Natural killer cell (primary cell): Measurements from ENCODE around the gene DIP2C. TPM values are rescaled to one million over a fixed set of nuclear protein-coding genes. Genes with fewer than 3 reads are reported as not detected.

Experiments
- ATAC-seq, 3 donors: fragments of 150-1000 bp in 2 of 3; fragments of 200-7000 bp in 1 of 3; cut with Tn5 transposase; 1 replicate in 1 of 3; 2 replicates in 2 of 3; pipeline ENCODE4 v1.10.0; 2021; ENCODE audit warnings: mild to moderate bottlenecking in 2 of 3, moderate library complexity in 2 of 3
- DNase-seq, 2 donors: peaks; one replicate each; pipeline versions ENCODE4 v3.0.0 to v3.0.0-alpha.2; 2013 to 2021; ENCODE audit warnings: mixed read lengths in 1 of 2
- H3K27ac ChIP-seq: one replicate; pipeline ENCODE4 v1.5.1; 2013; ENCODE audit warnings: mild to moderate bottlenecking, low read length
- H3K27me3 ChIP-seq: one replicate; pipeline ENCODE4 v1.6.1; 2013; ENCODE audit warnings: low read length; ENCODE audit not compliant: control insufficient read depth, insufficient read depth
- H3K36me3 ChIP-seq: one replicate; pipeline ENCODE4 v1.6.1; 2013; ENCODE audit warnings: low read length; ENCODE audit not compliant: control insufficient read depth, insufficient read depth
- H3K4me1 ChIP-seq: one replicate; pipeline ENCODE4 v1.6.1; 2013; ENCODE audit warnings: low read length; ENCODE audit not compliant: control insufficient read depth, insufficient read depth
- H3K4me3 ChIP-seq: one replicate; pipeline ENCODE4 v1.5.1; 2013; ENCODE audit warnings: low read length
- H3K9me3 ChIP-seq: one replicate; pipeline ENCODE4 v1.6.1; 2013; ENCODE audit warnings: low read length; ENCODE audit not compliant: control insufficient read depth, insufficient read depth
- H3K27ac Mint-ChIP-seq, 2 donors: one replicate each; pipeline ENCODE4 v1.8.0; 2022; ENCODE audit warnings: mild to moderate bottlenecking in 2 of 2, mixed read lengths in 2 of 2, moderate library complexity in 1 of 2
- H3K27me3 Mint-ChIP-seq, 2 donors: one replicate each; pipeline ENCODE4 v1.8.0; 2022; ENCODE audit warnings: low read depth in 2 of 2, mixed read lengths in 2 of 2
- H3K36me3 Mint-ChIP-seq: one replicate; pipeline ENCODE4 v1.8.0; 2022; ENCODE audit warnings: mixed read lengths
- H3K4me1 Mint-ChIP-seq, 2 donors: one replicate each; pipeline ENCODE4 v1.8.0; 2022; ENCODE audit warnings: mixed read lengths in 2 of 2
- H3K4me3 Mint-ChIP-seq: one replicate; pipeline ENCODE4 v1.8.0; 2022; ENCODE audit warnings: mild to moderate bottlenecking, moderate library complexity, mixed read lengths
- H3K9me3 Mint-ChIP-seq, 2 donors: one replicate each; pipeline ENCODE4 v1.8.0; 2022; ENCODE audit warnings: mixed read lengths in 2 of 2
- CTCF ChIP-seq: fragments of 200-600 bp; IDR thresholded peaks from one replicate; pipeline ENCODE4 v1.8.0; 2022; ENCODE audit warnings: antibody characterized with exemption
- WGBS: methylation state at CpG from one replicate; pipeline ENCODE4 v1.1.7; 2013; ENCODE audit warnings: missing lambda C conversion rate; ENCODE audit not compliant: insufficient coverage; 5-methylcytosine and 5-hydroxymethylcytosine counted together
- intact Hi-C: fragments of 100-400 bp; cut with micrococcal nuclease; formaldehyde crosslinking; loops from one replicate; pipeline ENCODE4 v1.14.2; 2022
- total RNA-seq, 4 donors: library from RNA; stranded (reverse); fragments of 120-200 nt in 1 of 4; gene quantifications; one replicate each; pipeline versions ENCODE4 v1.2.3 to v1.2.4, GENCODE V29; 2013 to 2022

DIP2C gene
- total RNA-seq, 3 donors from 2014 or later (not counting 1 experiment from before 2014, with no cell fraction given), result 1.5 to 5.8 (median 3.8) TPM

GRCh38 chr10:490256-490655 is 199.2 kb downstream of the DIP2C start:
- ATAC-seq (no peak), DNase-seq (no peak)
- Mint-ChIP-seq H3K27me3 (peaks cover 23 to 28% of the 10 kb centered on the region in 2 donors), H3K27ac (no peak overlapping the region), H3K4me3 (no peak overlapping the region), H3K4me1 (peaks cover 2 to 9% of the 10 kb centered on the region in 2 donors), H3K36me3 (no peaks in the 10 kb centered on the region), H3K9me3 (no peaks in the 10 kb centered on the region)
- Histone ChIP-seq H3K36me3 (no peaks in the 10 kb centered on the region), H3K27me3 (no peaks in the 10 kb centered on the region), H3K4me3 (no peak overlapping the region), H3K27ac (no peak overlapping the region), H3K4me1 (peaks cover 7% of the 10 kb centered on the region), H3K9me3 (no peaks in the 10 kb centered on the region)
- TF ChIP-seq CTCF, result no peak
- WGBS, result 89% methylated on average over 16 of the region's 16 CpGs
- intact Hi-C loops, result no loop called here

- peaks cover 7 to 13% of the 10 kb centered on the region in 2 donors for H3K4me1 Mint-ChIP-seq
- peaks cover 21% of the 10 kb centered on the region in 2 donors for H3K27me3 Mint-ChIP-seq
- intact Hi-C loops, result no loop called here
Measured at GRCh38 chr10:489330-489729, 200.1 kb downstream of the DIP2C start.

GRCh38 chr10:488933-489215 is 200.6 kb downstream of the DIP2C start:
- intact Hi-C loops, result no loop called here
- ATAC-seq (no peak), DNase-seq (no peak)
- H3K4me3 ChIP-seq, result no peak overlapping the region
- H3K9me3 ChIP-seq, result no peaks in the 10 kb centered on the region
- no peaks in the 10 kb centered on the region for H3K9me3 Mint-ChIP-seq
- 93% methylated on average over 11 of the region's 11 CpGs for WGBS
- no peaks in the 10 kb centered on the region for H3K36me3 ChIP-seq
- H3K36me3 Mint-ChIP-seq, result no peaks in the 10 kb centered on the region
- peaks cover 10% of the 10 kb centered on the region for H3K4me1 ChIP-seq
- H3K27me3 ChIP-seq, result no peaks in the 10 kb centered on the region
- no peak overlapping the region for H3K27ac Mint-ChIP-seq
- TF ChIP-seq CTCF, result no peak
- no peak overlapping the region for H3K4me3 Mint-ChIP-seq
- H3K4me1 Mint-ChIP-seq, result peaks cover 11 to 18% of the 10 kb centered on the region in 2 donors
- no peak overlapping the region for H3K27ac ChIP-seq
- H3K27me3 Mint-ChIP-seq, result peaks cover 17 to 20% of the 10 kb centered on the region in 2 donors

More at GRCh38 chr10:489330-489729, 200.1 kb downstream of the DIP2C start:
- Mint-ChIP-seq H3K4me3 (no peak overlapping the region), H3K9me3 (no peaks in the 10 kb centered on the region), H3K36me3 (no peaks in the 10 kb centered on the region), H3K27ac (no peak overlapping the region)
- no peaks in the 10 kb centered on the region for H3K27me3 ChIP-seq
- no peak for ATAC-seq
- H3K4me1 ChIP-seq, result peaks cover 9% of the 10 kb centered on the region
- H3K4me3 ChIP-seq, result no peak overlapping the region
- no peaks in the 10 kb centered on the region for H3K9me3 ChIP-seq
- no peak overlapping the region for H3K27ac ChIP-seq
- 92% methylated on average over 5 of the region's 11 CpGs for WGBS
- no peaks in the 10 kb centered on the region for H3K36me3 ChIP-seq
- DNase-seq, result no peak
- no peak for TF ChIP-seq CTCF

GRCh38 chr10:488081-488932 is 201.2 kb downstream of the DIP2C start:
- DNase-seq (no peak), ATAC-seq (no peak)
- no peaks in the 10 kb centered on the region for H3K9me3 ChIP-seq
- no peak overlapping the region for H3K4me3 ChIP-seq
- no peak overlapping the region for H3K27ac Mint-ChIP-seq
- no peaks in the 10 kb centered on the region for H3K9me3 Mint-ChIP-seq
- H3K4me1 Mint-ChIP-seq, result peaks cover 13 to 19% of the 10 kb centered on the region in 2 donors
- no peak overlapping the region for H3K27ac ChIP-seq
- H3K4me3 Mint-ChIP-seq, result no peak overlapping the region
- H3K36me3 ChIP-seq, result no peaks in the 10 kb centered on the region
- H3K36me3 Mint-ChIP-seq, result no peaks in the 10 kb centered on the region
- 90% methylated on average over 21 of the region's 21 CpGs for WGBS
- peaks cover 16% of the 10 kb centered on the region for H3K4me1 ChIP-seq
- H3K27me3 ChIP-seq, result no peaks in the 10 kb centered on the region
- peaks cover 12 to 20% of the 10 kb centered on the region in 2 donors for H3K27me3 Mint-ChIP-seq
- TF ChIP-seq CTCF, result no peak
- intact Hi-C loops, result no loop called here
